ENCODE data around the gene HIVEP3.

The HIVEP3 gene

DNA sequence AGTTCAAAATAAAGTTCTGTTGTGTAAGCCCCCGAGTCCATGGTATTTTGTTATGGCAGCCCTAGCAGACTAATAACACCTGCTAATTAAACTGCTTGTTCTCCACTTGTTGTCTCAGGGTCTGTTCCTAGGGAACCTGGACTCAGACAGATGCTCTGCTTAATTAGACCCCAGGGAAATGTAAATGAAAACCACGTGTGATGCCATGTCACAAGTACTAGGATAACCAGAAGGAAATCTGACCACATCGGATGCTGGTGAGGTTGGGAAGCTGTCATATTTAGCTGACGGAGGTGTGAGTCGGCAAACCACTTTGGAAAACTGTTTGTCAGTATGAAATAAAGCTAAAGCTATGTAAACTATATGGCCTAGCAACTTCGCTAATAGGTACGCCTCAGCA, 453.8 kb downstream of the HIVEP3 start:
- DNase-seq (ENCODE audit: low spot score) = no peak

DNA sequence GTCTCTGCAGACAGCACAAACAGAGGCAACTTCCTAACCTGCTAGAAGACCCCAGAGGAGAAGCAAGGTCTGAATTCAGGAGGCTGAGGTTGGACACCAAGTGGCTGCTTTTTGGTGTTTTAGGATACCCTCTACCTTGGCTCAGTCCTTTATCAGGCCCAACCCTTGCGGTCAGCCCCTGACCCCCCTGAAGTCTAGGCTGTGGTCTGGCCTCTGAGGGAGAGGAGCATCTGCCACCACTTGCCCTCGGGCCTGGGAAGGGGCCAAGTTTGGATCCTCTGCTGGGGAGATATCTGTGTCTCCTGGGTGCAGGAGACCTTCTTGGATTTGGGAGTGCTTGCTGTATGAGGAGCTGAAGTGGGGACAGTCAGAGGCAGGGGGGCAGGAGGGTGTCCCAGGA, 455.2 kb downstream of the HIVEP3 start:
- no peak for DNase-seq (ENCODE audit: low spot score)

DNA sequence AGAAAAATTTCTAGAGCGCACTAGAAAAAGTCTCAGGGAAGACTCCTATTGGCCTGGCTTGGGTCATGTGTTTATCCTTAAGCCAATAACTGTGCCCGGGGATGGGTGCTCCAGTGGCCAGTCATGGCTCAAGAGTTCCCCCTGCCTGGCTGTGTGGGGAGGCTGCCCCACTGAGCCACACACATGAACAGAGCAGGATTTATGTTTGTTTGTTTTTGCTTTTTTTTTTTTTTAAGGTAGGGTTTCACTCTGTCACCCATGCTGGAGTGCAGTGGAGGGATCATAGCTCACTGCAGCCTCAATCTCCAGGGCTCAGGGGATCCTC, 456.1 kb downstream of the HIVEP3 start:
- no peak for DNase-seq (ENCODE audit: low spot score)

DNA sequence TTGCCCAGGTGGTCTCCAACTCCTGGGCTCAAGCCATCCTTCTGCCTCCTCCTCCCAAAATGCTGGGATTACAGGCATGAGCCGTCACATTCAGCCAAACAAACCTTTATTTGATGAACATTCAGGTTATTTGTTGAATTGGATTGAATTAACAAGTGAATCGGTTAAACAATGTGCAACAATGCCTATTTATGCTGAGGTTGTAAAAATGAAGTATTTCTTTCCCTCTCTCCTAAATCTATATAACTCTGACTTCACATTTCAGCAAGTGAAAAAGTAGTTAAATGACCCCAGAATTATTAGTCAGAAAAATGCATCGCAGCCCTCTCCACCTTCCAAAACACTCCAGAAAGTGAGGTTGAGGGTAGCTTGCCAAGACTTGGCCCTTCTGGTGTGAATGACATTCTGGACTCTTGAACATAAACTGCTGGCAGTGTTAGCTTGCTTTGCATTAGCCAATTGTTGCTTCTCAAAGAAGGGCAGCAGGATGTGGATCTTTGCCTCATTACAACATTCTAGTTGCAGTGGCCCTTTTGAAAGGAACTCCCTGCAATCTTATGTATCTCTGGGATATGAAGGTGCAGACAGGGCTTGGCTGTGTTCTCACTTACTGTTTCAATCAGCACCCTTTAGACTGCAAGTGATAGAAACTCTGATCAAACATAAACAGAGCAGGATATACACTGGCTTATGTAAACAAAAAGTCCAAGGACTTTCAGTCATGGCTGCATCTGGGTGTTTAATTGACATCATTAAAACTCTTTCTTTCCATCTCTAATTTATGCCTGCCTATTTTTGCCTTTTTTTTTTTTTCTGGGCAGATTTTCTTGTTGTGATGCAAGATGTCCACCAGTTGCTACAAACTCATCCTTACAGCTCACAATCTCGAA, 456.7 kb downstream of the HIVEP3 start:
- DNase-seq (ENCODE audit: low spot score) = no peak

DNA sequence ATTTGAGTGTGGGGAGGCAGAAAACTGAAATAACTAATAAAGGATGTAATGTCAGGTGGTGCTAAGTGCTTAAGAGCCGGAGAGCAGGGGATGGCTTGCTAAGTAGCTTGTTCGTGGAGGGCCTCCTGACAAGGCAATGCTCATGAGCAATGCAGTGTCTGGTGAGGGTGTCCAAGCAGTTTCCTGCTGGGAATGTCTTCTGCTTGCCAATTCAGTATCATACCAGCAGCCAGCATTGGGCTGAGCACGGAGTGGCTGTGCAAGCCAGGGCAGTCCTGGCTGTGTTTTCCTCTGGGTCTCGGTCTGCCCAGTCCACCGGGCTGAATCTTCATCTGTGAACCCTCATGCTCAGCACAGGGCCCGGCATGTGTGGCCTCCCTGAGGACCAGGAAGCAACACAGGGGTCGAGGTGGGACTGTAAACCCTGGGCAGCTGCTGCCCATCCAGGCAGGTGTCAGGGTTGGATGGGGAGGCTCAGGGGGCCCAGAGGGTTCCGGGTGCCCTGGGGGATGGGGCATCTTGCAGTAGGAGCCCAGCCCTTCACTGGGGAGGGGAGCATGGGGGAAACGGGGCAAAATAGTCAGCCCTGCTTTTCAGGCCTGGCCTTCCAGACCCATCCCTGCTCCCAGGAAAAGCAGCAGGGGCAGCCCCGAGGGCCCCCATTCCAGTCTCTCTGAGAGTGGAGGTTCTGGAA, 461.7 kb downstream of the HIVEP3 start:
- no peak for DNase-seq (ENCODE audit: low spot score)
